HFFc6 (cell line): Measurements from ENCODE around the gene BLCAP. TPM values are rescaled to one million over a fixed set of nuclear protein-coding genes. Genes with fewer than 3 reads are reported as not detected.
"Not testable (repeated sequence)": the region's sequence is repeated elsewhere in the genome, so short reads cannot be mapped to it uniquely, and the experiment has no call there.

Experiments used
- DNase-seq: peaks from one replicate; pipeline ENCODE4 v3.0.0-alpha.2; 2018
- H3K27ac Mint-ChIP-seq: 2 replicates; pipeline ENCODE4 v1.8.0; 2020; ENCODE audit warnings: mild to moderate bottlenecking, mixed read lengths
- H3K27me3 Mint-ChIP-seq: 2 replicates; pipeline ENCODE4 v1.8.0; 2021; ENCODE audit warnings: mild to moderate bottlenecking, moderate library complexity, mixed read lengths; ENCODE audit not compliant: insufficient read depth
- H3K36me3 Mint-ChIP-seq: 2 replicates; pipeline ENCODE4 v1.8.0; 2021; ENCODE audit warnings: low read depth, mixed read lengths
- H3K4me1 Mint-ChIP-seq: 2 replicates; pipeline ENCODE4 v1.8.0; 2020; ENCODE audit warnings: low read depth, mixed read lengths
- H3K4me3 Mint-ChIP-seq: 2 replicates; pipeline ENCODE4 v1.8.0; 2020; ENCODE audit warnings: mild to moderate bottlenecking, moderate library complexity, mixed read lengths
- H3K9me3 Mint-ChIP-seq: 2 replicates; pipeline ENCODE4 v1.8.0; 2020; ENCODE audit warnings: mild to moderate bottlenecking, mixed read lengths
- CTCF ChIP-seq: fragments of 200-600 bp; sonication (generic); IDR thresholded peaks from 2 replicates; pipeline ENCODE4 v1.5.0; 2021; ENCODE audit warnings: antibody characterized with exemption, mild to moderate bottlenecking
- total RNA-seq, 6 experiments: library from RNA; stranded (reverse); fragmentation: NEBNext Ultra II Directional; extraction: Animal tissue kit (Norgen Biotek cat#: 25700); gene quantifications; 2 replicates in 1 of 6; 3 replicates in 5 of 6; pipeline ENCODE4 v1.2.3, GENCODE V29; 2021

The BLCAP gene
- total RNA-seq, 6 experiments from 2014 or later, result 83.7 to 110 (median 97.3) TPM

- no peaks in the 10 kb centered on the region for H3K36me3 Mint-ChIP-seq
- H3K4me3 Mint-ChIP-seq, result no peak overlapping the region
- H3K9me3 Mint-ChIP-seq, result no peaks in the 10 kb centered on the region
- peaks cover 38% of the 10 kb centered on the region for H3K4me1 Mint-ChIP-seq
- peak; percentile 72 for TF ChIP-seq CTCF
- H3K27ac Mint-ChIP-seq, result no peak overlapping the region
- DNase-seq, result peak; percentile 65
- peaks cover 6% of the 10 kb centered on the region for H3K27me3 Mint-ChIP-seq
Observed at GRCh38 chr20:37543828-37544227, 16.2 kb upstream of the BLCAP start.

GRCh38 chr20:37542281-37542680 is 14.6 kb upstream of the BLCAP start:
- H3K4me1 Mint-ChIP-seq, result peaks cover 48% of the 10 kb centered on the region
- peak; percentile 77 for DNase-seq
- H3K27ac Mint-ChIP-seq, result no peak overlapping the region
- H3K27me3 Mint-ChIP-seq, result peaks cover 8% of the 10 kb centered on the region
- no peak for TF ChIP-seq CTCF
- H3K4me3 Mint-ChIP-seq, result no peak overlapping the region
- no peaks in the 10 kb centered on the region for H3K36me3 Mint-ChIP-seq
- no peaks in the 10 kb centered on the region for H3K9me3 Mint-ChIP-seq

DNA sequence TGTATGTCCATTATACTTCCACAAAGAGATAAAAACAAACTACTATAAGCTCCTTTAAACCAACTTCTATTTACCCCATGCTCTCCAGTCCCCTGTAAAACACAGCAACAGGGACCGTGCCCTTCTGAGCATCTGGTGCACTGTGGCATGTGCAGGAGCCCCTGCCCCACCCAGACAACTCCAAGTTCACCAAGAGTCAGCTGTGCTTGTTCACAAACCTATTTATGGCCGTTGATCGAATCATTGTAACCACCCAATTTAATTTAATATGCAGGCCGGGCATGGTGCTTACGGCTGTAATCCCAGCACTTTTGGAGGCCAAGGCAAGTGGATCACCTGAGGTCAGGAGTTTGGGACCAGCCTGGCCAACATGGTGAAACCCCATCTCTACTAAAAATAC is 13.7 kb upstream of the BLCAP start:
- no peaks in the 10 kb centered on the region for H3K36me3 Mint-ChIP-seq
- no peak for DNase-seq
- no peak for TF ChIP-seq CTCF
- no peaks in the 10 kb centered on the region for H3K9me3 Mint-ChIP-seq
- H3K4me1 Mint-ChIP-seq, result peaks cover 48% of the 10 kb centered on the region
- H3K27ac Mint-ChIP-seq, result no peak overlapping the region
- no peak overlapping the region for H3K4me3 Mint-ChIP-seq
- peaks cover 10% of the 10 kb centered on the region for H3K27me3 Mint-ChIP-seq

DNA sequence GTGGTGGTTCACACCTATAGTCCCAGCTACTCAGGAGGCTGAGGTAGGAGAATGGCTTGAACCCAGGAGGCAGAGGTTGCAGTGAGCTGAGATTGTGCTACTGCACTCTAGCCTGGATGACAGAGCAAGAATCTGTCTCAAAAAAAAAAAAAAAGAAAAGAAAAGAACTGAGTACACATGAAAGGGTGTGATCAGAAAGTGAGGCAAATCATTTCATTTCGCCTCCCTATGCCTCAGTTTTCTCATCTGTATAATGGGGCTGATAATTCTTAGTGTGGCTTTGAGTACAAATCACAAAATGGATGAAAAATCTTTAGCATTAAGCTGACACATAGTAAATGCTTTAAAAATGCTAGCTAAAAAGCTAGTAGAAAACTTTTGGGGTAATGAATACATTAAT is 13.2 kb upstream of the BLCAP start:
- not testable (repeated sequence) for H3K9me3 Mint-ChIP-seq, H3K27ac Mint-ChIP-seq, H3K27me3 Mint-ChIP-seq, H3K36me3 Mint-ChIP-seq, H3K4me3 Mint-ChIP-seq, DNase-seq
- peaks cover 44% of the 10 kb centered on the region for H3K4me1 Mint-ChIP-seq

DNA sequence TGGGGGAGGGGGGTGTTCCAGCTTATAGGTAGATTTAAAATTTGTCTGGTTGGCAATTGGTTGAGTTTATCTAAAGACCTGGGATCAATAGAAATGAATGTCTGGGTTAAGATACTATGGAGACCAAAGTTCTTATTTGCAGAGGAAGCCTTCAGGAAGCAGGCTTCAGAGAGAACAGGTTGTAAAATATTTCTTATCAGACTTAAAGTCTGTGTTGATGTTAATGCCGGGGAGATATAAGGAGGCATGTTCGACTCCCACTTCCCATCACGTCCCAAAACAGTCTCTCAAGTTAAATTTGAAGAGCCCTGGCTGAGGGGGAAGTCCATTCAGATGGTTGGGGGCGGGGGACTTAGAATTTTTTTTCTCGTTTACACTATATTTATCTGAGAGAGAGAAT is 12.3 kb upstream of the BLCAP start:
- Mint-ChIP-seq H3K4me1 (peaks cover 41% of the 10 kb centered on the region), H3K36me3 (no peaks in the 10 kb centered on the region), H3K9me3 (no peaks in the 10 kb centered on the region), H3K4me3 (no peak overlapping the region), H3K27ac (no peak overlapping the region), H3K27me3 (peaks cover 7% of the 10 kb centered on the region)
- DNase-seq, result no peak
- TF ChIP-seq CTCF, result no peak

DNA sequence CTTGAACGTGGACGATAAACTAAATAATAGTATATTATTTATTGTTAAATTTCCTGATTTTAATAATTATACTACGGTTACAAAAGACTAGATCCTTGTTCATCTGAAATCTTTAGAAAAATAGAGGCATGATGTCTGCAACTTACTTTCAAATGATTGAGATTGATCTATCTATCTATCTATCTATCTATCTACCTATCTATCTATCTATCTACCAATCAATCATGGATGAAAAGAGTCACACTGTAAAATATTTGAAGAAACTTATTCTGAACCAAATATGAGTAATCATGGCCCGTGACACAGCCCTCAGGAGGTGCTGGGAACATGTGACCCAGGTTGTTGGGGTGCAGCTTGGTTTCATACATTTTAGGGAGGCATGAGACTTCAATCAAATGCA is 11.7 kb upstream of the BLCAP start:
- Mint-ChIP-seq H3K27ac (no peak overlapping the region), H3K36me3 (no peaks in the 10 kb centered on the region), H3K4me3 (no peak overlapping the region), H3K27me3 (peaks cover 4% of the 10 kb centered on the region), H3K4me1 (peaks cover 46% of the 10 kb centered on the region), H3K9me3 (no peaks in the 10 kb centered on the region)
- no peak for DNase-seq
- no peak for TF ChIP-seq CTCF
